A673 (cell line): ENCODE results near the gene CASP8AP2. TPM values are rescaled to one million over a fixed set of nuclear protein-coding genes. Genes with fewer than 3 reads are reported as not detected.

Experiments
- BruUV-seq: library from RNA; stranded (reverse); fragments of 400-500 nt; replicated peaks from 2 replicates; lab custom pipeline; 2021; lab: Mats Ljungman, UMichigan
- CTCF ChIA-PET: fragments of 300-600 bp; sonication (Branson Sonifier 250); formaldehyde crosslinking; loops from one replicate; lab custom pipeline; 2022; ENCODE audit warnings: antibody characterized with exemption; lab: Charles Lee
- POLR2A ChIA-PET: fragments of 300-600 bp; sonication (Branson Sonifier 250); formaldehyde crosslinking; loops from one replicate; lab custom pipeline; 2022; ENCODE audit warnings: antibody characterized with exemption; ENCODE audit not compliant: low non-redundant PET; lab: Charles Lee
- DNase-seq: peaks from one replicate; pipeline ENCODE4 v3.0.0-alpha.2; 2015; ENCODE audit warnings: low spot score
- H3K27ac ChIP-seq: fragments of 200-600 bp; sonication (generic); 2 replicates; pipeline ENCODE4 v1.5.1; 2016; ENCODE audit warnings: mixed run types, low read depth, mild to moderate bottlenecking, mixed read lengths, antibody characterized with exemption, low read length; ENCODE audit not compliant: poor library complexity, severe bottlenecking
- H3K27me3 ChIP-seq: fragments of 200-600 bp; sonication (generic); replicated peaks from 2 replicates; pipeline ENCODE4 v1.6.1; 2017; ENCODE audit warnings: mixed run types, low read depth, mild to moderate bottlenecking, mixed read lengths, antibody characterized with exemption, low read length; ENCODE audit not compliant: insufficient read depth, poor library complexity
- H3K36me3 ChIP-seq: fragments of 200-600 bp; sonication (generic); 2 replicates; pipeline ENCODE4 v1.6.1; 2016; ENCODE audit warnings: mixed run types, mild to moderate bottlenecking, mixed read lengths, antibody characterized with exemption, low read length; ENCODE audit not compliant: insufficient read depth, poor library complexity, severe bottlenecking
- H3K4me1 ChIP-seq: fragments of 200-600 bp; sonication (generic); 2 replicates; pipeline ENCODE4 v1.6.1; 2017; ENCODE audit warnings: mixed run types, mild to moderate bottlenecking, mixed read lengths, antibody characterized with exemption, low read length; ENCODE audit not compliant: insufficient read depth, poor library complexity, severe bottlenecking
- H3K4me3 ChIP-seq: fragments of 200-600 bp; sonication (generic); 2 replicates; pipeline ENCODE4 v1.5.1; 2016; ENCODE audit warnings: low read depth, mixed run types, mild to moderate bottlenecking, mixed read lengths, low read length; ENCODE audit not compliant: poor library complexity, severe bottlenecking
- H3K9me3 ChIP-seq: fragments of 200-600 bp; sonication (generic); 2 replicates; pipeline ENCODE4 v1.6.1; 2016; ENCODE audit warnings: mixed run types, low read depth, mild to moderate bottlenecking, mixed read lengths, antibody characterized with exemption, low read length; ENCODE audit not compliant: poor library complexity, severe bottlenecking
- CTCF ChIP-seq: fragments of 300-800, 200-600 bp; sonication (generic); conservative IDR thresholded peaks from 2 replicates; pipeline ENCODE4 v1.5.1; 2017; ENCODE audit warnings: low read depth, mild to moderate bottlenecking, antibody characterized with exemption, low read length, moderate library complexity, mixed read lengths
- EZH2 ChIP-seq: fragments of 200-600 bp; sonication (generic); IDR thresholded peaks from 2 replicates; pipeline ENCODE4 v1.6.1; 2017; ENCODE audit warnings: borderline replicate concordance, low read depth, mild to moderate bottlenecking, mixed read lengths, antibody characterized with exemption, low read length; ENCODE audit not compliant: poor library complexity, severe bottlenecking
- intact Hi-C: fragments of 100-400 bp; cut with micrococcal nuclease; formaldehyde crosslinking; loops from one replicate; pipeline ENCODE4 v1.10.0; 2022; ENCODE audit not compliant: unreplicated experiment
- total RNA-seq: library from RNA; stranded (reverse); gene quantifications from 2 replicates; pipeline ENCODE4 v1.2.3, GENCODE V29; 2021

Gene CASP8AP2
- total RNA-seq, 1 experiment from 2014 or later, result 38.2 TPM

GRCh38 chr6:89836639-89837222, 7.1 kb downstream of the CASP8AP2 start:
- intact Hi-C loops, result no loop called here
- Histone ChIP-seq H3K4me1 (peaks cover 15% of the 10 kb centered on the region), H3K27ac (no peak overlapping the region), H3K4me3 (no peak overlapping the region), H3K36me3 (peaks cover 41% of the 10 kb centered on the region), H3K27me3 (no peaks in the 10 kb centered on the region), H3K9me3 (no peaks in the 10 kb centered on the region)
- DNase-seq, result no peak
- POLR2A ChIA-PET, result no interaction called here
- TF ChIP-seq CTCF (no peak), EZH2 (no peak)
- BruUV-seq, result no TSS peak
- CTCF ChIA-PET, result no interaction called here

DNA sequence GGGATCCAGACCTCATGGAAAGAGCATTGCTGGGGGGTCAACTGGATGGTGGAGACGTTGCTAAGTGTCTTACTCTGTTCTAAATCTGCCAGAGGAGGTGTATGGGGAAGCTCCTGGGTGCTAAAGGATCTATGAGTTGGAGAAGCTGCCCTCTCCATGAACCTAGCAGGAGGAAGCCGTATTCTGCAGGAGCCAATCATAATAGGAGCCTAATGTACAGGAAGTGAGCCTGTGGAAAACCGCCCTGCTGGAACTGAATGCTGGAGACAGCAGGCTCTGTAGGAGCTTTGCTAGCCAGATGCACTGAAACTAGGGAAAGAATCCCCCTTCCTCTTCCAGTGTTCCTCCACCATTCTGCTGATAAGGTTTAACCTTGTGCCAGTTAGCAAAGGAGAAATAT, 10.9 kb downstream of the CASP8AP2 start:
- POLR2A ChIA-PET, result interaction anchor here (0.6 kb wide), 1 partner anchor 33 kb away, joined by 3 read pairs; no protein-coding TSS in a partner anchor
- intact Hi-C loops, result no loop called here
- TF ChIP-seq EZH2 (no peak), CTCF (no peak)
- peak overlapping the region; percentile 42 for H3K27ac ChIP-seq
- H3K4me1 ChIP-seq, result peaks cover 29% of the 10 kb centered on the region
- CTCF ChIA-PET, result no interaction called here
- no peak overlapping the region for H3K4me3 ChIP-seq
- no TSS peak for BruUV-seq
- H3K27me3 ChIP-seq, result no peaks in the 10 kb centered on the region
- peak; percentile 65 for DNase-seq
- no peaks in the 10 kb centered on the region for H3K9me3 ChIP-seq
- H3K36me3 ChIP-seq, result peaks cover 22% of the 10 kb centered on the region

GRCh38 chr6:89842228-89842627, 12.5 kb downstream of the CASP8AP2 start:
- no peak for DNase-seq
- H3K27ac ChIP-seq, result peak overlapping the region; percentile 8
- H3K4me3 ChIP-seq, result no peak overlapping the region
- no peaks in the 10 kb centered on the region for H3K9me3 ChIP-seq
- peaks cover 21% of the 10 kb centered on the region for H3K36me3 ChIP-seq
- TF ChIP-seq CTCF (no peak), EZH2 (no peak)
- H3K4me1 ChIP-seq, result peaks cover 29% of the 10 kb centered on the region
- BruUV-seq, result no TSS peak
- intact Hi-C loops, result no loop called here
- POLR2A ChIA-PET, result no interaction called here
- H3K27me3 ChIP-seq, result no peaks in the 10 kb centered on the region
- CTCF ChIA-PET, result no interaction called here
